Ovary (tissue), 3 donors: ENCODE measurements around the gene PLET1.

Experiments used
- EP300 ChIP-seq: sonication (generic); formaldehyde crosslinking; IDR thresholded peaks from one replicate; pipeline ENCODE4 v1.6.1; 2017; ENCODE audit warnings: antibody characterized with exemption
- POLR2A ChIP-seq: fragments of 450-650 bp; IDR thresholded peaks from one replicate; pipeline ENCODE4 v1.6.1; 2017; ENCODE audit warnings: antibody characterized with exemption, mild to moderate bottlenecking, moderate library complexity
- TF ChIP-seq, protein P1 (sequence below), 3 donors: fragments of 450-650 bp in 2 of 3; fragments of 200-600 bp in 1 of 3; IDR thresholded peaks; one replicate each; pipeline versions ENCODE4 v1.5.1 to v1.8.0; 2016 to 2022; ENCODE audit warnings: antibody characterized with exemption in 3 of 3, mild to moderate bottlenecking in 1 of 3
- donor health status: DM: no; HTN: no; CAD: no.

DNA sequence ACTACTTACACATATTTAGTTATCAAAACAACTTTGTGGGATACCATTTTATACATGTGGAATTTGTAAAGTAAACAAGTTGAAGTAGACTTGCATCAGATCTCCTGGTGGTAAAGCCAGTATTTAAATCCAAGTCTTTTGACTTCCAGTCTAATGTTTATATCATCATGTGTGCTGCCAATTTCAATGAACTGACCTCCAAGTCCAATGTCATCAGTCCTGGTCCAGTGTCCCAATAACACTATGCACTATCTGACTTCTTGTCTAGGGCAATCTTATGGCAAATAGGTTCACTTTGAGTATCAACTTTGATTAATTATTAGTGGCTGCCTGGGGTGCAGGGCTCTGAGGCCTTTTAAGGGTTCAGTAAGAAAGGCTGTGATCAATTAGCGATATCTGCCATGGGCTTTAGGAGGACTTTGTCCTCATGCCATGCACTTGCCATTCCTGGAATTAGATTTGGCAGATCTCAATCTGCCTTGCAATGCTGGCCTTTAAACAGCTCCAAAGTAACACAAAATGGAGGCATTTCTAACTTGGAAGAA lies 44.0 kb downstream of the PLET1 start:
- TF ChIP-seq, protein P1, sequence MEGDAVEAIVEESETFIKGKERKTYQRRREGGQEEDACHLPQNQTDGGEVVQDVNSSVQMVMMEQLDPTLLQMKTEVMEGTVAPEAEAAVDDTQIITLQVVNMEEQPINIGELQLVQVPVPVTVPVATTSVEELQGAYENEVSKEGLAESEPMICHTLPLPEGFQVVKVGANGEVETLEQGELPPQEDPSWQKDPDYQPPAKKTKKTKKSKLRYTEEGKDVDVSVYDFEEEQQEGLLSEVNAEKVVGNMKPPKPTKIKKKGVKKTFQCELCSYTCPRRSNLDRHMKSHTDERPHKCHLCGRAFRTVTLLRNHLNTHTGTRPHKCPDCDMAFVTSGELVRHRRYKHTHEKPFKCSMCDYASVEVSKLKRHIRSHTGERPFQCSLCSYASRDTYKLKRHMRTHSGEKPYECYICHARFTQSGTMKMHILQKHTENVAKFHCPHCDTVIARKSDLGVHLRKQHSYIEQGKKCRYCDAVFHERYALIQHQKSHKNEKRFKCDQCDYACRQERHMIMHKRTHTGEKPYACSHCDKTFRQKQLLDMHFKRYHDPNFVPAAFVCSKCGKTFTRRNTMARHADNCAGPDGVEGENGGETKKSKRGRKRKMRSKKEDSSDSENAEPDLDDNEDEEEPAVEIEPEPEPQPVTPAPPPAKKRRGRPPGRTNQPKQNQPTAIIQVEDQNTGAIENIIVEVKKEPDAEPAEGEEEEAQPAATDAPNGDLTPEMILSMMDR (IDR thresholded peaks at IDR 0.05) = no peak
- no peak for TF ChIP-seq POLR2A
- no peak for TF ChIP-seq EP300
